HEK293T (cell line): ENCODE measurements around the gene S100A12.

Experiments used
- CTCF ChIA-PET: fragments of 350-600 bp; formaldehyde crosslinking; extraction: SDS; loops from one replicate; lab custom pipeline; 2021; ENCODE audit warnings: antibody characterized with exemption, inconsistent platforms; lab: Yijun Ruan, JAX
- POLR2A ChIA-PET: fragments of 350-600 bp; formaldehyde crosslinking; extraction: SDS; loops from one replicate; lab custom pipeline; 2020; ENCODE audit warnings: antibody characterized with exemption, inconsistent platforms; lab: Yijun Ruan, JAX
- DNase-seq: peaks from one replicate; pipeline ENCODE4 v3.0.0; 2012; ENCODE audit warnings: mixed read lengths; ENCODE audit errors: extremely low spot score
- ARNT ChIP-seq: fragments of 450-650 bp; IDR thresholded peaks from 2 replicates; pipeline ENCODE4 v1.6.1; 2017; ENCODE audit warnings: mild to moderate bottlenecking
- BHLHE40 ChIP-seq: fragments of 450-650 bp; IDR thresholded peaks from 2 replicates; pipeline ENCODE4 v1.6.1; 2016; ENCODE audit warnings: mild to moderate bottlenecking, moderate library complexity, borderline replicate concordance
- CTBP1 ChIP-seq: fragments of 450-650 bp; IDR thresholded peaks from 2 replicates; pipeline ENCODE4 v1.6.1; 2016; ENCODE audit warnings: borderline replicate concordance
- ELF4 ChIP-seq: fragments of 450-650 bp; IDR thresholded peaks from 2 replicates; pipeline ENCODE4 v1.6.1; 2017; ENCODE audit warnings: antibody characterized with exemption
- FOXA1 ChIP-seq: fragments of 450-650 bp; IDR thresholded peaks from 2 replicates; pipeline ENCODE4 v1.6.1; 2016; ENCODE audit warnings: mild to moderate bottlenecking
- FOXK2 ChIP-seq: fragments of 450-650 bp; IDR thresholded peaks from 2 replicates; pipeline ENCODE4 v1.6.1; 2016; ENCODE audit warnings: mild to moderate bottlenecking
- FOXM1 ChIP-seq: fragments of 450-650 bp; IDR thresholded peaks from 2 replicates; pipeline ENCODE4 v1.6.1; 2017; ENCODE audit warnings: mild to moderate bottlenecking, borderline replicate concordance
- HDGF ChIP-seq: fragments of 450-650 bp; IDR thresholded peaks from 2 replicates; pipeline ENCODE4 v1.6.1; 2017; ENCODE audit warnings: antibody characterized with exemption, borderline replicate concordance
- L3MBTL2 ChIP-seq: fragments of 450-650 bp; conservative IDR thresholded peaks from 2 replicates; pipeline ENCODE4 v1.6.1; 2016; ENCODE audit warnings: mild to moderate bottlenecking
- LEF1 ChIP-seq: fragments of 450-650 bp; IDR thresholded peaks from 2 replicates; pipeline ENCODE4 v1.6.1; 2017; ENCODE audit warnings: mild to moderate bottlenecking, borderline replicate concordance
- NFRKB ChIP-seq: fragments of 450-650 bp; IDR thresholded peaks from 2 replicates; pipeline ENCODE4 v1.6.1; 2016; ENCODE audit warnings: mild to moderate bottlenecking, moderate library complexity
- PKNOX1 ChIP-seq: fragments of 450-650 bp; IDR thresholded peaks from 2 replicates; pipeline ENCODE4 v1.6.1; 2016
- SP1 ChIP-seq: fragments of 450-650 bp; IDR thresholded peaks from 2 replicates; pipeline ENCODE4 v1.6.1; 2017
- SUZ12 ChIP-seq: fragments of 450-650 bp; IDR thresholded peaks from 2 replicates; pipeline ENCODE4 v1.6.1; 2016; ENCODE audit warnings: mild to moderate bottlenecking
- TARDBP ChIP-seq: fragments of 450-650 bp; IDR thresholded peaks from 2 replicates; pipeline ENCODE4 v1.6.1; 2016
- ZNF384 ChIP-seq: fragments of 450-650 bp; IDR thresholded peaks from 2 replicates; pipeline ENCODE4 v1.6.1; 2016

The S100A12 gene

GRCh38 chr1:153395136-153395685, 19.8 kb upstream of the S100A12 start:
- ChIA-PET POLR2A (no interaction called here), CTCF (interaction anchor here (0.9 to 1.3 kb wide), 2 partner anchors 40 to 41 kb away, joined by 3 to 4 read pairs; no protein-coding TSS in a partner anchor)
- DNase-seq = no peak
- no peak for TF ChIP-seq ARNT
- no peak for TF ChIP-seq NFRKB
- TF ChIP-seq TARDBP = no peak
- no peak for TF ChIP-seq FOXM1

- no peak for DNase-seq
- ChIA-PET POLR2A (no interaction called here), CTCF (interaction anchor here (1.3 kb wide), 1 partner anchor 39 kb away, joined by 4 read pairs; no protein-coding TSS in a partner anchor)
- TF ChIP-seq NFRKB (no peak), ELF4 (no peak), CTBP1 (no peak), FOXA1 (no peak), BHLHE40 (no peak), SUZ12 (no peak), TARDBP (no peak), PKNOX1 (no peak), FOXM1 (no peak), L3MBTL2 (no peak), ZNF384 (no peak), LEF1 (no peak), HDGF (no peak), ARNT (no peak), FOXK2 (no peak)
Observed at GRCh38 chr1:153394391-153394790, 19.0 kb upstream of the S100A12 start.

- ChIA-PET POLR2A (no interaction called here), CTCF (no interaction called here)
- TF ChIP-seq LEF1 = no peak
- TF ChIP-seq L3MBTL2 = no peak
- TF ChIP-seq NFRKB = no peak
- TF ChIP-seq FOXM1 = no peak
- no peak for TF ChIP-seq ELF4
- DNase-seq = no peak
Observed at GRCh38 chr1:153393926-153394325, 18.5 kb upstream of the S100A12 start.

GRCh38 chr1:153392822-153393221, 17.4 kb upstream of the S100A12 start:
- CTCF ChIA-PET = no interaction called here
- TF ChIP-seq PKNOX1 (no peak), HDGF (no peak), ZNF384 (no peak), ARNT (no peak), FOXK2 (no peak), CTBP1 (no peak), SUZ12 (no peak), NFRKB (no peak), L3MBTL2 (no peak), LEF1 (no peak), TARDBP (no peak), ELF4 (no peak), FOXA1 (no peak), SP1 (no peak), FOXM1 (no peak), BHLHE40 (no peak)
- no peak for DNase-seq
- POLR2A ChIA-PET = no interaction called here

- TF ChIP-seq ELF4 (no peak), SP1 (no peak), L3MBTL2 (no peak), FOXM1 (no peak), ZNF384 (no peak), BHLHE40 (no peak), CTBP1 (no peak), NFRKB (no peak), TARDBP (no peak), SUZ12 (no peak), LEF1 (no peak), PKNOX1 (no peak), HDGF (no peak), FOXA1 (no peak), FOXK2 (no peak)
- no peak for DNase-seq
- ChIA-PET CTCF (no interaction called here), POLR2A (no interaction called here)
Observed at GRCh38 chr1:153392258-153392657, 16.8 kb upstream of the S100A12 start.

GRCh38 chr1:153390938-153391710, 15.7 kb upstream of the S100A12 start, which contains the start of gene S100A8:
Gene S100A8, minus strand, starts transcription at chr1:153391073. Its CDS starts 538 bp downstream, at chr1:153390535.
- no peak for TF ChIP-seq FOXA1
- ChIA-PET POLR2A (no interaction called here), CTCF (no interaction called here)
- DNase-seq = no peak
